ENCODE measurements around the gene ECI1.
A peak's percentile ranks its signal among the peaks of the same experiment; 100 is the strongest.

ECI1 gene

GRCh38 chr16:2195322-2196161 is 55.8 kb downstream of the ECI1 start:
- TF ChIP-seq TAF1 (IDR thresholded peaks at IDR 0.05; ENCODE audit: borderline replicate concordance, insufficient read depth, low read length) (no peak), FOXP2 (optimal IDR thresholded peaks at IDR 0.05; ENCODE audit: borderline replicate concordance, extremely low read depth, extremely low read length, insufficient read depth) (no peak), SIN3A (IDR thresholded peaks at IDR 0.05; ENCODE audit: borderline replicate concordance, insufficient read depth, low read length) (no peak), POLR2AphosphoS5 (IDR thresholded peaks at IDR 0.05; ENCODE audit: low read depth, low read length) (no peak)
- TF ChIP-seq, protein P1, sequence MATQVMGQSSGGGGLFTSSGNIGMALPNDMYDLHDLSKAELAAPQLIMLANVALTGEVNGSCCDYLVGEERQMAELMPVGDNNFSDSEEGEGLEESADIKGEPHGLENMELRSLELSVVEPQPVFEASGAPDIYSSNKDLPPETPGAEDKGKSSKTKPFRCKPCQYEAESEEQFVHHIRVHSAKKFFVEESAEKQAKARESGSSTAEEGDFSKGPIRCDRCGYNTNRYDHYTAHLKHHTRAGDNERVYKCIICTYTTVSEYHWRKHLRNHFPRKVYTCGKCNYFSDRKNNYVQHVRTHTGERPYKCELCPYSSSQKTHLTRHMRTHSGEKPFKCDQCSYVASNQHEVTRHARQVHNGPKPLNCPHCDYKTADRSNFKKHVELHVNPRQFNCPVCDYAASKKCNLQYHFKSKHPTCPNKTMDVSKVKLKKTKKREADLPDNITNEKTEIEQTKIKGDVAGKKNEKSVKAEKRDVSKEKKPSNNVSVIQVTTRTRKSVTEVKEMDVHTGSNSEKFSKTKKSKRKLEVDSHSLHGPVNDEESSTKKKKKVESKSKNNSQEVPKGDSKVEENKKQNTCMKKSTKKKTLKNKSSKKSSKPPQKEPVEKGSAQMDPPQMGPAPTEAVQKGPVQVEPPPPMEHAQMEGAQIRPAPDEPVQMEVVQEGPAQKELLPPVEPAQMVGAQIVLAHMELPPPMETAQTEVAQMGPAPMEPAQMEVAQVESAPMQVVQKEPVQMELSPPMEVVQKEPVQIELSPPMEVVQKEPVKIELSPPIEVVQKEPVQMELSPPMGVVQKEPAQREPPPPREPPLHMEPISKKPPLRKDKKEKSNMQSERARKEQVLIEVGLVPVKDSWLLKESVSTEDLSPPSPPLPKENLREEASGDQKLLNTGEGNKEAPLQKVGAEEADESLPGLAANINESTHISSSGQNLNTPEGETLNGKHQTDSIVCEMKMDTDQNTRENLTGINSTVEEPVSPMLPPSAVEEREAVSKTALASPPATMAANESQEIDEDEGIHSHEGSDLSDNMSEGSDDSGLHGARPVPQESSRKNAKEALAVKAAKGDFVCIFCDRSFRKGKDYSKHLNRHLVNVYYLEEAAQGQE (IDR thresholded peaks at IDR 0.05; ENCODE audit: insufficient read depth in 1 of 2, low read depth in 2 of 2, low read length in 2 of 2) = no peak

DNA sequence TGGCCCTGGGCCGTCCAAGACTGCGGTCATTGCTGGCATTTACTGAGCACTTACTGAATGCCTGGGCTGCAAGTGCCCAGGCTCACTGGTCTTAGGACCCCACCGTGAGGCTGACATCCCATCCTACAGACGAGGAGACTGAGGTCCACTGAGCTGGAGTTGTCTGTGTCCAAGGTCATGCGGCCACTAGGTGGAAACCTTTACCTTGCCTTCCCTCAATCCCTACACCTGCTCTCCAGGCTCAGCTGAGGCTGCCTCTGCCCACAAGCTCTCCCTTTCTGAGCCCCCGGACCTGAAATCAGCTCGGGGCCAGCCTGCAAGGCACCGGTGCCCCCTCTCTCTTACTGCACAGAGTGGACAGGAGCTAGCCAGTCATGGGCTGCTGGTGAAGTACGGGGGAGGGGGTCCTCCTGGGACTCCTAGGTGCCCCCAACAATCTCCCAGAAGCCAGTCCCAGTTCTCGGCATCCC is 56.5 kb downstream of the ECI1 start:
- TF ChIP-seq, protein P1 (IDR thresholded peaks at IDR 0.05; ENCODE audit: insufficient read depth in 1 of 2, low read depth in 2 of 2, low read length in 2 of 2) = no peak
- TF ChIP-seq POLR2AphosphoS5 (IDR thresholded peaks at IDR 0.05; ENCODE audit: low read depth, low read length) (no peak), FOXP2 (optimal IDR thresholded peaks at IDR 0.05; ENCODE audit: borderline replicate concordance, extremely low read depth, extremely low read length, insufficient read depth) (peak; percentile 31), TAF1 (IDR thresholded peaks at IDR 0.05; ENCODE audit: borderline replicate concordance, insufficient read depth, low read length) (no peak)

- TF ChIP-seq, protein P1 (IDR thresholded peaks at IDR 0.05; ENCODE audit: insufficient read depth in 1 of 2, low read depth in 2 of 2, low read length in 2 of 2) = no peak
- no peak for TF ChIP-seq SIN3A (IDR thresholded peaks at IDR 0.05; ENCODE audit: borderline replicate concordance, insufficient read depth, low read length)
- no peak for TF ChIP-seq TAF1 (IDR thresholded peaks at IDR 0.05; ENCODE audit: borderline replicate concordance, insufficient read depth, low read length)
- TF ChIP-seq POLR2AphosphoS5 (IDR thresholded peaks at IDR 0.05; ENCODE audit: low read depth, low read length) = no peak
- TF ChIP-seq FOXP2 (optimal IDR thresholded peaks at IDR 0.05; ENCODE audit: borderline replicate concordance, extremely low read depth, extremely low read length, insufficient read depth) = no peak
Observed at GRCh38 chr16:2194166-2194834, 57.1 kb downstream of the ECI1 start.

DNA sequence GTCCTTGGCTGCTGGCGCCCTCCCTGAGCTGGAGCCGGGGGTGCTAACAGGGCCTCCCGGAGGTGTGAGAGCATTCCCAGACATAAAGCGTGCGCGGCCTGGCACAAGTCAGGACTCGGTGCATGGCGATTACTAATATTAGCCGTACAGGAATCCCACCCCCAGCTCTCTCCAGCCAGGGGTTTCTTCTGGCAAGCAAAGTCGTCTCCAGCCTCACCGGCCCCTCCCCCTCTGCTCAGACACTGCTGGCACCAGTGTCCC is 60.0 kb downstream of the ECI1 start:
- TF ChIP-seq FOXP2 (optimal IDR thresholded peaks at IDR 0.05; ENCODE audit: borderline replicate concordance, extremely low read depth, extremely low read length, insufficient read depth) (no peak), TAF1 (IDR thresholded peaks at IDR 0.05; ENCODE audit: borderline replicate concordance, insufficient read depth, low read length) (no peak)

- TF ChIP-seq SIN3A (IDR thresholded peaks at IDR 0.05; ENCODE audit: borderline replicate concordance, insufficient read depth, low read length) (no peak), POLR2AphosphoS5 (IDR thresholded peaks at IDR 0.05; ENCODE audit: low read depth, low read length) (no peak), FOXP2 (optimal IDR thresholded peaks at IDR 0.05; ENCODE audit: borderline replicate concordance, extremely low read depth, extremely low read length, insufficient read depth) (no peak), TAF1 (IDR thresholded peaks at IDR 0.05; ENCODE audit: borderline replicate concordance, insufficient read depth, low read length) (no peak)
- TF ChIP-seq, protein P1 (IDR thresholded peaks at IDR 0.05; ENCODE audit: insufficient read depth in 1 of 2, low read depth in 2 of 2, low read length in 2 of 2) = no peak
Observed at GRCh38 chr16:2190659-2191445, 60.5 kb downstream of the ECI1 start.
